ENCODE measurements around the gene LARGE1. TPM values are rescaled to one million over a fixed set of nuclear protein-coding genes. Genes with fewer than 3 reads are reported as not detected.

The LARGE1 gene
- total and polyA plus RNA-seq, 2 of the 13 experiments (the other 11 are each of a cell fraction or from before 2014, with no cell fraction given): 8.4 to 11.0 TPM

- CTCF ChIA-PET (ENCODE audit: low intra/inter-chr PET ratio, low total read pairs): no interaction called here
- POLR2A ChIA-PET: no interaction called here
- Histone ChIP-seq H3K4me1 (ENCODE audit: insufficient read depth, low read length) (peaks cover 54% of the 10 kb centered on the region), H3K27ac (ENCODE audit: extremely low read length, insufficient read depth, low read length) (no peak overlapping the region), H3K79me2 (ENCODE audit: insufficient read depth, low read length) (no peaks in the 10 kb centered on the region), H3K9me3 (ENCODE audit: low read length) (no peaks in the 10 kb centered on the region), H3K27me3 (ENCODE audit: control insufficient read depth in 1 of 2, insufficient read depth in 2 of 2, low read length in 2 of 2) (no peaks in the 10 kb centered on the region), H3K4me3 (replicated peaks in 1 of 3; ENCODE audit: insufficient read depth in 1 of 3, low read depth in 2 of 3, low read length in 3 of 3) (no peak overlapping the region), H2AFZ (ENCODE audit: low read length) (no peak overlapping the region), H3K36me3 (replicated peaks in 1 of 2; ENCODE audit: control insufficient read depth in 1 of 2, insufficient read depth in 2 of 2, low read length in 2 of 2) (no peaks in the 10 kb centered on the region), H3K9ac (ENCODE audit: insufficient read depth, low read depth, low read length) (no peak overlapping the region), H4K20me1 (ENCODE audit: insufficient read depth, low read length) (no peaks in the 10 kb centered on the region), H3K4me2 (ENCODE audit: low read depth, low read length) (no peak overlapping the region)
- intact Hi-C loops (cut with micrococcal nuclease; ENCODE audit: unreplicated experiment) (no loop called here), in situ Hi-C loops (cut with HindIII; ENCODE audit: extremely low pct_ligation_motif_present, low pct_unique_long_range_greater_than_20kb) (no loop called here)
- TF ChIP-seq SAFB2 (CRISPR knock-in tag; IDR thresholded peaks at IDR 0.05; ENCODE audit: borderline replicate concordance, low read depth): no peak
- no peak for TF ChIP-seq GZF1 (CRISPR knock-in tag; IDR thresholded peaks at IDR 0.05)
- TF ChIP-seq AGO2 (optimal IDR thresholded peaks at IDR 0.05; ENCODE audit: low read depth, low read length): no peak
- TF ChIP-seq THAP7 (CRISPR knock-in tag; IDR thresholded peaks at IDR 0.05): no peak
- TF ChIP-seq MEIS1 (CRISPR knock-in tag; IDR thresholded peaks at IDR 0.05; ENCODE audit: borderline replicate concordance): no peak
- TF ChIP-seq ZBTB43 (CRISPR knock-in tag; conservative IDR thresholded peaks at IDR 0.05): no peak
- TF ChIP-seq, protein P1, sequence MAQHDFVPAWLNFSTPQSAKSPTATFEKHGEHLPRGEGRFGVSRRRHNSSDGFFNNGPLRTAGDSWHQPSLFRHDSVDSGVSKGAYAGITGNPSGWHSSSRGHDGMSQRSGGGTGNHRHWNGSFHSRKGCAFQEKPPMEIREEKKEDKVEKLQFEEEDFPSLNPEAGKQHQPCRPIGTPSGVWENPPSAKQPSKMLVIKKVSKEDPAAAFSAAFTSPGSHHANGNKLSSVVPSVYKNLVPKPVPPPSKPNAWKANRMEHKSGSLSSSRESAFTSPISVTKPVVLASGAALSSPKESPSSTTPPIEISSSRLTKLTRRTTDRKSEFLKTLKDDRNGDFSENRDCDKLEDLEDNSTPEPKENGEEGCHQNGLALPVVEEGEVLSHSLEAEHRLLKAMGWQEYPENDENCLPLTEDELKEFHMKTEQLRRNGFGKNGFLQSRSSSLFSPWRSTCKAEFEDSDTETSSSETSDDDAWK (CRISPR knock-in tag; IDR thresholded peaks at IDR 0.05): no peak
- TF ChIP-seq ZNF510 (CRISPR knock-in tag; IDR thresholded peaks at IDR 0.05; ENCODE audit: low read depth): no peak
- TF ChIP-seq TCF7 (IDR thresholded peaks at IDR 0.05; ENCODE audit: low read depth): no peak
- no peak for TF ChIP-seq SRSF9 (IDR thresholded peaks at IDR 0.05; ENCODE audit: borderline replicate concordance, insufficient read depth, low read depth, low read length, poor library complexity, severe bottlenecking)
- no TSS peak for BruUV-seq (replicated peaks)
- FAIRE-seq: no peak
- 85% methylated on average over 4 of the region's 4 CpGs for WGBS (ENCODE audit: low lambda C conversion rate)
- no peak for DNase-seq (ENCODE audit: low spot score)
- no peak for ATAC-seq
Observed at GRCh38 chr22:33389936-33390335, 530.3 kb downstream of the LARGE1 start.
